ENCODE data around the gene TACC2.

GRCh38 chr10:122273966-122274545, 285.1 kb downstream of the TACC2 start:
- TF ChIP-seq, protein P1, sequence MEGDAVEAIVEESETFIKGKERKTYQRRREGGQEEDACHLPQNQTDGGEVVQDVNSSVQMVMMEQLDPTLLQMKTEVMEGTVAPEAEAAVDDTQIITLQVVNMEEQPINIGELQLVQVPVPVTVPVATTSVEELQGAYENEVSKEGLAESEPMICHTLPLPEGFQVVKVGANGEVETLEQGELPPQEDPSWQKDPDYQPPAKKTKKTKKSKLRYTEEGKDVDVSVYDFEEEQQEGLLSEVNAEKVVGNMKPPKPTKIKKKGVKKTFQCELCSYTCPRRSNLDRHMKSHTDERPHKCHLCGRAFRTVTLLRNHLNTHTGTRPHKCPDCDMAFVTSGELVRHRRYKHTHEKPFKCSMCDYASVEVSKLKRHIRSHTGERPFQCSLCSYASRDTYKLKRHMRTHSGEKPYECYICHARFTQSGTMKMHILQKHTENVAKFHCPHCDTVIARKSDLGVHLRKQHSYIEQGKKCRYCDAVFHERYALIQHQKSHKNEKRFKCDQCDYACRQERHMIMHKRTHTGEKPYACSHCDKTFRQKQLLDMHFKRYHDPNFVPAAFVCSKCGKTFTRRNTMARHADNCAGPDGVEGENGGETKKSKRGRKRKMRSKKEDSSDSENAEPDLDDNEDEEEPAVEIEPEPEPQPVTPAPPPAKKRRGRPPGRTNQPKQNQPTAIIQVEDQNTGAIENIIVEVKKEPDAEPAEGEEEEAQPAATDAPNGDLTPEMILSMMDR (IDR thresholded peaks at IDR 0.05), result no peak
- no peak for TF ChIP-seq POLR2A (IDR thresholded peaks at IDR 0.05)
